Effector memory CD8-positive, alpha-beta T cell (primary cell): Measurements from ENCODE around the gene NOL6.
"Not testable (repeated sequence)": the region's sequence is repeated elsewhere in the genome, so short reads cannot be mapped to it uniquely, and the experiment has no call there.

ENCODE experiments used
- ATAC-seq: fragments of 150-1000 bp; cut with Tn5 transposase; replicated peaks from 2 replicates; pipeline ENCODE4 v1.10.0; 2021; ENCODE audit warnings: mild to moderate bottlenecking, moderate library complexity
- DNase-seq, 3 experiments: peaks; one replicate each; pipeline ENCODE4 v3.0.0; 2021
- H3K27ac Mint-ChIP-seq, 2 donors: one replicate each; pipeline ENCODE4 v1.8.0; 2022; ENCODE audit warnings: mild to moderate bottlenecking in 2 of 2, mixed read lengths in 2 of 2, moderate library complexity in 2 of 2
- H3K27me3 Mint-ChIP-seq, 2 donors: one replicate each; pipeline ENCODE4 v1.8.0; 2022; ENCODE audit warnings: mixed read lengths in 2 of 2
- H3K36me3 Mint-ChIP-seq: one replicate; pipeline ENCODE4 v1.8.0; 2022; ENCODE audit warnings: mild to moderate bottlenecking, moderate library complexity, mixed read lengths; ENCODE audit not compliant: insufficient read depth
- H3K4me1 Mint-ChIP-seq, 2 donors: one replicate each; pipeline ENCODE4 v1.8.0; 2022; ENCODE audit warnings: low read depth in 2 of 2, mixed read lengths in 2 of 2
- H3K4me3 Mint-ChIP-seq, 2 donors: one replicate each; pipeline ENCODE4 v1.8.0; 2022; ENCODE audit warnings: mild to moderate bottlenecking in 2 of 2, mixed read lengths in 2 of 2, moderate library complexity in 2 of 2
- H3K9me3 Mint-ChIP-seq, 2 donors: one replicate each; pipeline ENCODE4 v1.8.0; 2022; ENCODE audit warnings: mixed read lengths in 2 of 2

The NOL6 gene

GRCh38 chr9:33493819-33494218, 20.1 kb upstream of the NOL6 start:
- H3K4me3 Mint-ChIP-seq, H3K4me1 Mint-ChIP-seq, ATAC-seq, H3K36me3 Mint-ChIP-seq, H3K27me3 Mint-ChIP-seq, H3K27ac Mint-ChIP-seq, DNase-seq, H3K9me3 Mint-ChIP-seq: not testable (repeated sequence)

- Mint-ChIP-seq H3K4me3 (no peak overlapping the region), H3K9me3 (no peaks in the 10 kb centered on the region), H3K36me3 (no peaks in the 10 kb centered on the region), H3K27me3 (peaks cover 6 to 7% of the 10 kb centered on the region in 2 donors), H3K27ac (no peak overlapping the region), H3K4me1 (peaks cover 0 to 4% of the 10 kb centered on the region in 2 donors)
- ATAC-seq (no peak), DNase-seq (no peak)
Measured at GRCh38 chr9:33489066-33489465, 15.3 kb upstream of the NOL6 start.

- H3K9me3 Mint-ChIP-seq, H3K4me1 Mint-ChIP-seq, H3K4me3 Mint-ChIP-seq, H3K27me3 Mint-ChIP-seq, DNase-seq, ATAC-seq, H3K27ac Mint-ChIP-seq, H3K36me3 Mint-ChIP-seq: not testable (repeated sequence)
Measured at GRCh38 chr9:33485312-33485711, 11.6 kb upstream of the NOL6 start.

GRCh38 chr9:33480976-33481375, 7.3 kb upstream of the NOL6 start:
- Mint-ChIP-seq H3K9me3 (no peaks in the 10 kb centered on the region), H3K27ac (no peak overlapping the region)

GRCh38 chr9:33480106-33480505, 6.4 kb upstream of the NOL6 start:
- no peak for DNase-seq
- H3K4me3 Mint-ChIP-seq: no peak overlapping the region
- ATAC-seq: no peak

More at GRCh38 chr9:33480976-33481375, 7.3 kb upstream of the NOL6 start:
- DNase-seq: no peak
- no peak for ATAC-seq
- H3K4me1 Mint-ChIP-seq: no peaks in the 10 kb centered on the region
- no peak overlapping the region for H3K4me3 Mint-ChIP-seq
- H3K27me3 Mint-ChIP-seq: no peaks in the 10 kb centered on the region
- no peaks in the 10 kb centered on the region for H3K36me3 Mint-ChIP-seq

GRCh38 chr9:33476503-33476902, 2.8 kb upstream of the NOL6 start:
- no peaks in the 10 kb centered on the region for H3K27me3 Mint-ChIP-seq
- H3K4me3 Mint-ChIP-seq: no peak overlapping the region

More at GRCh38 chr9:33480106-33480505, 6.4 kb upstream of the NOL6 start:
- Mint-ChIP-seq H3K9me3 (no peaks in the 10 kb centered on the region), H3K27me3 (no peaks in the 10 kb centered on the region), H3K27ac (no peak overlapping the region), H3K36me3 (no peaks in the 10 kb centered on the region), H3K4me1 (no peaks in the 10 kb centered on the region)

GRCh38 chr9:33475357-33475756, 1.6 kb upstream of the NOL6 start:
- Mint-ChIP-seq H3K4me3 (no peak overlapping the region), H3K9me3 (no peaks in the 10 kb centered on the region), H3K4me1 (peaks cover 12 to 15% of the 10 kb centered on the region in 2 donors), H3K36me3 (peaks cover 13% of the 10 kb centered on the region), H3K27ac (no peak overlapping the region), H3K27me3 (no peaks in the 10 kb centered on the region)
- ATAC-seq (no peak), DNase-seq (no peak)

More at GRCh38 chr9:33476503-33476902, 2.8 kb upstream of the NOL6 start:
- Mint-ChIP-seq H3K27ac (no peak overlapping the region), H3K4me1 (peaks cover 12 to 15% of the 10 kb centered on the region in 2 donors), H3K36me3 (peaks cover 7% of the 10 kb centered on the region), H3K9me3 (no peaks in the 10 kb centered on the region)
- ATAC-seq (no peak), DNase-seq (no peak)

GRCh38 chr9:33472881-33473615, 676 bp downstream of the NOL6 start:
- peak overlapping the region; percentile 94 to 97 for H3K27ac Mint-ChIP-seq
- H3K4me1 Mint-ChIP-seq: peaks cover 15 to 16% of the 10 kb centered on the region in 2 donors
- no peaks in the 10 kb centered on the region for H3K9me3 Mint-ChIP-seq
- H3K4me3 Mint-ChIP-seq: peak overlapping the region; percentile 94 to 97
- DNase-seq: no peak
- no peaks in the 10 kb centered on the region for H3K27me3 Mint-ChIP-seq
- ATAC-seq: no peak
- peaks cover 31% of the 10 kb centered on the region for H3K36me3 Mint-ChIP-seq

- peak overlapping the region; percentile 94 to 97 for H3K4me3 Mint-ChIP-seq
- peaks cover 31% of the 10 kb centered on the region for H3K36me3 Mint-ChIP-seq
- no peaks in the 10 kb centered on the region for H3K9me3 Mint-ChIP-seq
- DNase-seq (no peak), ATAC-seq (no peak)
- peak overlapping the region in 1 of 2 donors; percentile 77 for H3K27ac Mint-ChIP-seq
- H3K4me1 Mint-ChIP-seq: peaks cover 15 to 17% of the 10 kb centered on the region in 2 donors
- H3K27me3 Mint-ChIP-seq: no peaks in the 10 kb centered on the region
Measured at GRCh38 chr9:33472171-33472880, 1.4 kb downstream of the NOL6 start.

GRCh38 chr9:33471361-33471760, 2.4 kb downstream of the NOL6 start:
- Mint-ChIP-seq H3K36me3 (peaks cover 38% of the 10 kb centered on the region), H3K4me1 (peaks cover 15 to 17% of the 10 kb centered on the region in 2 donors), H3K4me3 (no peak overlapping the region), H3K9me3 (no peaks in the 10 kb centered on the region), H3K27me3 (no peaks in the 10 kb centered on the region), H3K27ac (no peak overlapping the region)
- ATAC-seq (no peak), DNase-seq (no peak)

GRCh38 chr9:33469891-33470290, 3.8 kb downstream of the NOL6 start:
- no peak for DNase-seq
- Mint-ChIP-seq H3K36me3 (peaks cover 48% of the 10 kb centered on the region), H3K4me1 (peaks cover 15 to 17% of the 10 kb centered on the region in 2 donors), H3K27ac (no peak overlapping the region), H3K9me3 (no peaks in the 10 kb centered on the region), H3K4me3 (no peak overlapping the region), H3K27me3 (no peaks in the 10 kb centered on the region)
- no peak for ATAC-seq

GRCh38 chr9:33468797-33469621, 4.7 kb downstream of the NOL6 start:
- Mint-ChIP-seq H3K36me3 (peaks cover 56% of the 10 kb centered on the region), H3K27me3 (no peaks in the 10 kb centered on the region), H3K9me3 (no peaks in the 10 kb centered on the region), H3K4me1 (peaks cover 14 to 17% of the 10 kb centered on the region in 2 donors), H3K27ac (peak overlapping the region in 1 of 2 donors; percentile 65), H3K4me3 (no peak overlapping the region)
- ATAC-seq (no peak), DNase-seq (no peak)

GRCh38 chr9:33468215-33468730, 5.5 kb downstream of the NOL6 start:
- Mint-ChIP-seq H3K9me3 (no peaks in the 10 kb centered on the region), H3K4me1 (peaks cover 8 to 12% of the 10 kb centered on the region in 2 donors), H3K4me3 (no peak overlapping the region), H3K27ac (no peak overlapping the region), H3K27me3 (no peaks in the 10 kb centered on the region), H3K36me3 (peaks cover 50% of the 10 kb centered on the region)
- no peak for DNase-seq
- no peak for ATAC-seq
